MM.1S (cell line): ENCODE results near the gene SCMH1.

ENCODE experiments used
- DNase-seq: peaks from one replicate; pipeline ENCODE4 v3.0.0-alpha.2; 2015
- H2AFZ ChIP-seq: fragments of 300-600 bp; sonication (generic); 2 replicates; pipeline ENCODE4 v1.6.0; 2016; ENCODE audit warnings: antibody characterized with exemption, low read length
- H3F3A ChIP-seq: fragments of 300-600 bp; sonication (generic); 2 replicates; pipeline ENCODE4 v1.6.1; 2016; ENCODE audit warnings: mild to moderate bottlenecking, antibody characterized with exemption, low read length, moderate library complexity, mixed read lengths; ENCODE audit not compliant: insufficient read depth
- H3K27ac ChIP-seq: fragments of 300-600 bp; sonication (generic); 2 replicates; pipeline ENCODE4 v1.5.1; 2016; ENCODE audit warnings: mild to moderate bottlenecking, low read length
- H3K27me3 ChIP-seq: fragments of 300-600 bp; sonication (generic); replicated peaks from 2 replicates; pipeline ENCODE4 v1.6.0; 2016; ENCODE audit warnings: low read length; ENCODE audit not compliant: insufficient read depth
- H3K36me3 ChIP-seq: fragments of 300-600 bp; sonication (generic); replicated peaks from 2 replicates; pipeline ENCODE4 v1.6.1; 2016; ENCODE audit warnings: mild to moderate bottlenecking, low read length, mixed read lengths; ENCODE audit not compliant: insufficient read depth
- H3K4me1 ChIP-seq: fragments of 300-600 bp; sonication (generic); 2 replicates; pipeline ENCODE4 v1.6.1; 2016; ENCODE audit warnings: low read length, mixed read lengths
- H3K4me2 ChIP-seq: fragments of 300-600 bp; sonication (generic); 2 replicates; pipeline ENCODE4 v1.6.0; 2016; ENCODE audit warnings: low read depth, low read length
- H3K4me3 ChIP-seq: fragments of 300-600 bp; sonication (generic); 2 replicates; pipeline ENCODE4 v1.5.1; 2016; ENCODE audit warnings: low read length, mixed read lengths
- H3K79me2 ChIP-seq: fragments of 300-600 bp; sonication (generic); 2 replicates; pipeline ENCODE4 v1.6.1; 2016; ENCODE audit warnings: mixed run types, low read length, mixed read lengths
- H3K9ac ChIP-seq: fragments of 300-600 bp; sonication (generic); 2 replicates; pipeline ENCODE4 v1.6.1; 2016; ENCODE audit warnings: low read length, mixed read lengths
- H3K9me2 ChIP-seq: fragments of 300-600 bp; sonication (generic); replicated peaks from 2 replicates; pipeline ENCODE4 v1.6.1; 2016; ENCODE audit warnings: mild to moderate bottlenecking, low read length, mixed read lengths; ENCODE audit not compliant: insufficient read depth
- H3K9me3 ChIP-seq: fragments of 300-600 bp; sonication (generic); replicated peaks from 2 replicates; pipeline ENCODE4 v1.6.1; 2016; ENCODE audit warnings: mild to moderate bottlenecking, low read length, mixed read lengths; ENCODE audit not compliant: insufficient read depth
- H4K20me1 ChIP-seq: fragments of 300-600 bp; sonication (generic); 2 replicates; pipeline ENCODE4 v1.6.1; 2016; ENCODE audit warnings: mild to moderate bottlenecking, low read length, moderate library complexity, mixed read lengths; ENCODE audit not compliant: insufficient read depth
- CTCF ChIP-seq: fragments of 300-600 bp; sonication (generic); IDR thresholded peaks from 2 replicates; pipeline ENCODE4 v1.5.1; 2016; ENCODE audit warnings: antibody characterized with exemption, low read length, mixed read lengths
- EZH2 ChIP-seq: fragments of 300-600 bp; sonication (generic); optimal IDR thresholded peaks from 2 replicates; pipeline ENCODE3; 2017; ENCODE audit warnings: low read depth, mild to moderate bottlenecking, antibody characterized with exemption, low read length, mixed read lengths
- EZH2phosphoT487 ChIP-seq: fragments of 300-600 bp; sonication (generic); IDR thresholded peaks from 2 replicates; pipeline ENCODE4 v1.6.1; 2018; ENCODE audit warnings: antibody characterized with exemption, low read length

The SCMH1 gene

GRCh38 chr1:40998668-40999067, 243.4 kb downstream of the SCMH1 start:
- Histone ChIP-seq H3K4me1 (peaks cover 10% of the 10 kb centered on the region), H3K27me3 (no peaks in the 10 kb centered on the region), H2AFZ (no peak overlapping the region), H3K4me2 (no peak overlapping the region), H3K9me3 (no peaks in the 10 kb centered on the region), H3K36me3 (peaks cover 44% of the 10 kb centered on the region), H3K9me2 (no peaks in the 10 kb centered on the region), H3F3A (peaks cover 7% of the 10 kb centered on the region; the same call in 1 of the 2 replicates), H3K27ac (no peak overlapping the region), H3K4me3 (no peak overlapping the region), H3K79me2 (peaks cover 51% of the 10 kb centered on the region), H4K20me1 (peaks cover 4% of the 10 kb centered on the region; the same call in 1 of the 2 replicates), H3K9ac (no peak overlapping the region)
- no peak for TF ChIP-seq EZH2phosphoT487
- TF ChIP-seq EZH2, result no peak
- TF ChIP-seq CTCF, result no peak
- no peak for DNase-seq

- Histone ChIP-seq H3K4me3 (no peak overlapping the region), H3K9me3 (no peaks in the 10 kb centered on the region), H3K9me2 (no peaks in the 10 kb centered on the region), H4K20me1 (peaks cover 4% of the 10 kb centered on the region; the same call in 1 of the 2 replicates), H2AFZ (no peak overlapping the region), H3K79me2 (peaks cover 62% of the 10 kb centered on the region), H3K9ac (no peak overlapping the region), H3K27me3 (no peaks in the 10 kb centered on the region), H3K4me2 (no peak overlapping the region), H3K36me3 (peaks cover 42% of the 10 kb centered on the region), H3K27ac (no peak overlapping the region), H3K4me1 (no peaks in the 10 kb centered on the region), H3F3A (peaks cover 2% of the 10 kb centered on the region; the same call in 1 of the 2 replicates)
- DNase-seq, result no peak
- TF ChIP-seq EZH2 (no peak), EZH2phosphoT487 (no peak)
These were observed 245.0 kb downstream of the SCMH1 start for GRCh38 chr1:40997096-40997495.

GRCh38 chr1:40989066-40989465, 253.0 kb downstream of the SCMH1 start:
- Histone ChIP-seq H3K4me2 (no peak overlapping the region), H3K4me3 (no peak overlapping the region), H3K9me3 (no peaks in the 10 kb centered on the region), H4K20me1 (peaks cover under 1% of the 10 kb centered on the region; the same call in 1 of the 2 replicates), H3K27me3 (no peaks in the 10 kb centered on the region), H3F3A (no peaks in the 10 kb centered on the region), H3K4me1 (no peaks in the 10 kb centered on the region), H2AFZ (no peak overlapping the region), H3K9me2 (no peaks in the 10 kb centered on the region), H3K9ac (no peak overlapping the region), H3K36me3 (peaks cover 41% of the 10 kb centered on the region), H3K79me2 (peaks cover 74% of the 10 kb centered on the region), H3K27ac (no peak overlapping the region)
- DNase-seq, result no peak
- TF ChIP-seq EZH2phosphoT487 (no peak), EZH2 (no peak), CTCF (no peak)

- H3K79me2 ChIP-seq, result peaks cover 78% of the 10 kb centered on the region
- no peak overlapping the region for H3K27ac ChIP-seq
- H3K27me3 ChIP-seq, result no peaks in the 10 kb centered on the region
- no peak for DNase-seq
- H3K4me3 ChIP-seq, result no peak overlapping the region
- H3K4me1 ChIP-seq, result no peaks in the 10 kb centered on the region
- no peak overlapping the region for H2AFZ ChIP-seq
- no peak overlapping the region for H3K9ac ChIP-seq
- H3K36me3 ChIP-seq, result peaks cover 47% of the 10 kb centered on the region
- peaks cover 3% of the 10 kb centered on the region; the same call in 1 of the 2 replicates for H4K20me1 ChIP-seq
- no peaks in the 10 kb centered on the region for H3K9me3 ChIP-seq
- no peak overlapping the region for H3K4me2 ChIP-seq
- TF ChIP-seq EZH2phosphoT487, result no peak
- TF ChIP-seq CTCF, result no peak
- TF ChIP-seq EZH2, result no peak
- H3F3A ChIP-seq, result no peaks in the 10 kb centered on the region
- no peaks in the 10 kb centered on the region for H3K9me2 ChIP-seq
These were observed 253.8 kb downstream of the SCMH1 start for GRCh38 chr1:40988280-40988679.
